K562 (cell line): ENCODE data around the gene FBN1.

Source experiments
- ARID3A ChIP-seq: IDR thresholded peaks from 2 replicates; pipeline ENCODE4 v1.6.1; 2012; ENCODE audit warnings: low read depth, low read length, improper control_type of control experiment, borderline replicate concordance
- DIDO1 ChIP-seq: fragments of 450-650 bp; IDR thresholded peaks from 2 replicates; pipeline ENCODE4 v1.6.1; 2016; ENCODE audit warnings: low read depth, missing biosample characterization, missing genetic modification characterization
- EGR1 ChIP-seq: fragments of 450-650 bp; conservative IDR thresholded peaks from 2 replicates; pipeline ENCODE4 v1.6.1; 2017; ENCODE audit warnings: mild to moderate bottlenecking
- EP300 ChIP-seq: IDR thresholded peaks from 2 replicates; pipeline ENCODE4 v1.6.1; 2012; ENCODE audit warnings: low read length, improper control_type of control experiment
- FOSL1 ChIP-seq: fragments of 200-800 bp; sonication (Bioruptor generic); conservative IDR thresholded peaks from 2 replicates; pipeline ENCODE4 v1.6.1; 2016; ENCODE audit warnings: missing genetic modification characterization, missing compliant biosample characterization
- FOXP1 ChIP-seq: sonication (generic); formaldehyde crosslinking; IDR thresholded peaks from 2 replicates; pipeline ENCODE4 v1.8.0; 2022; ENCODE audit warnings: mild to moderate bottlenecking, missing genetic modification reagents
- GTF2F1 ChIP-seq: IDR thresholded peaks from 2 replicates; pipeline ENCODE4 v1.6.1; 2011; ENCODE audit warnings: low read depth, low read length, improper control_type of control experiment
- KDM4B ChIP-seq, 2 experiments: fragments of 450-650 bp in 1 of 2; sonication (generic) in 1 of 2; IDR thresholded peaks; 2 replicates each; pipeline ENCODE4 v1.6.1; 2016 to 2017; ENCODE audit warnings: borderline replicate concordance in 2 of 2, antibody characterized with exemption in 1 of 2, low read depth in 1 of 2, mild to moderate bottlenecking in 1 of 2
- L3MBTL2 ChIP-seq: fragments of 450-650 bp; IDR thresholded peaks from 2 replicates; pipeline ENCODE4 v1.6.1; 2016; ENCODE audit warnings: mild to moderate bottlenecking, moderate library complexity
- LCOR ChIP-seq: sonication (generic); formaldehyde crosslinking; IDR thresholded peaks from 2 replicates; pipeline ENCODE4 v1.8.0; 2022; ENCODE audit warnings: mild to moderate bottlenecking, missing genetic modification reagents
- PCBP1 ChIP-seq: fragments of 200-400 bp; formaldehyde crosslinking; IDR thresholded peaks from 2 replicates; pipeline ENCODE4 v1.6.1; 2018; ENCODE audit warnings: mild to moderate bottlenecking, low read depth, low read length; ENCODE audit not compliant: poor library complexity, severe bottlenecking
- SAFB2 ChIP-seq: fragments of 200-400 bp; formaldehyde crosslinking; IDR thresholded peaks from 2 replicates; pipeline ENCODE4 v1.6.1; 2018; ENCODE audit warnings: borderline replicate concordance, low read length, low read depth, moderate library complexity; ENCODE audit not compliant: severe bottlenecking
- ZZZ3 ChIP-seq: fragments of 450-650 bp; IDR thresholded peaks from 2 replicates; pipeline ENCODE4 v1.6.1; 2016; ENCODE audit warnings: antibody characterized with exemption, mild to moderate bottlenecking, moderate library complexity
- TF ChIP-seq, protein P1 (sequence below), 3 experiments: IDR thresholded peaks in 2 of 3; conservative IDR thresholded peaks in 1 of 3; 2 replicates each; pipeline ENCODE4 v1.5.1; 2011 to 2012; ENCODE audit warnings: low read length in 3 of 3, mild to moderate bottlenecking in 3 of 3, control low read depth in 2 of 3, improper control_type of control experiment in 1 of 3, inconsistent platforms in 1 of 3, low read depth in 1 of 3, mixed read lengths in 1 of 3, moderate library complexity in 1 of 3; ENCODE audit not compliant: insufficient read depth in 2 of 3

DNA sequence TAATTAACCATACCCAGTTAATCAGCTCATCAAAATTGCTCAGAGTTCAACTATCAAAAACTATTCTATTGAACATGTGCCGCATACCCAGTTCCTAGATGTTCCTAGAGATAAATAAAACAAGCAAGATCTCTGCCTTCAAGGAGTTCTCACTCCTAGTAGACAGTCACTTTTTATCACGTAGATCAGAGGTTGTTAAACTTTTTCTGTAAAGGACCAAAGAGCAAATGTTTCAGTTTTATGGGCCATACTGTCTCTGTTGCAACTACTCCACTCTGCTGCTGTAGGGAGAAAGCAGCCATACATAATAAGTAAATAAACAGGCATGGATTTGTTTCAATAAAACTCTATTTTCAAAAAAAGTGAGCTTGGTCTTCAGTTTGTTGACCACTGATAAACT lies 7.9 kb downstream of the FBN1 start:
- no peak for TF ChIP-seq FOXP1 (CRISPR knock-in tag)
- TF ChIP-seq L3MBTL2, result no peak
- no peak for TF ChIP-seq SAFB2
- TF ChIP-seq ARID3A, result no peak
- no peak for TF ChIP-seq DIDO1
- TF ChIP-seq KDM4B (IDR thresholded peaks at IDR 0.05; ENCODE audit: borderline replicate concordance in 2 of 2, low read depth in 1 of 2), result no peak
- no peak for TF ChIP-seq PCBP1
- TF ChIP-seq, protein P1, sequence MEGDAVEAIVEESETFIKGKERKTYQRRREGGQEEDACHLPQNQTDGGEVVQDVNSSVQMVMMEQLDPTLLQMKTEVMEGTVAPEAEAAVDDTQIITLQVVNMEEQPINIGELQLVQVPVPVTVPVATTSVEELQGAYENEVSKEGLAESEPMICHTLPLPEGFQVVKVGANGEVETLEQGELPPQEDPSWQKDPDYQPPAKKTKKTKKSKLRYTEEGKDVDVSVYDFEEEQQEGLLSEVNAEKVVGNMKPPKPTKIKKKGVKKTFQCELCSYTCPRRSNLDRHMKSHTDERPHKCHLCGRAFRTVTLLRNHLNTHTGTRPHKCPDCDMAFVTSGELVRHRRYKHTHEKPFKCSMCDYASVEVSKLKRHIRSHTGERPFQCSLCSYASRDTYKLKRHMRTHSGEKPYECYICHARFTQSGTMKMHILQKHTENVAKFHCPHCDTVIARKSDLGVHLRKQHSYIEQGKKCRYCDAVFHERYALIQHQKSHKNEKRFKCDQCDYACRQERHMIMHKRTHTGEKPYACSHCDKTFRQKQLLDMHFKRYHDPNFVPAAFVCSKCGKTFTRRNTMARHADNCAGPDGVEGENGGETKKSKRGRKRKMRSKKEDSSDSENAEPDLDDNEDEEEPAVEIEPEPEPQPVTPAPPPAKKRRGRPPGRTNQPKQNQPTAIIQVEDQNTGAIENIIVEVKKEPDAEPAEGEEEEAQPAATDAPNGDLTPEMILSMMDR (IDR thresholded peaks at IDR 0.05 in 2 of 3, conservative IDR thresholded peaks at IDR 0.05 in 1 of 3; ENCODE audit: insufficient read depth in 2 of 3, low read depth in 1 of 3, low read length in 3 of 3), result no peak
- TF ChIP-seq FOSL1 (tag), result no peak
- no peak for TF ChIP-seq ZZZ3
- no peak for TF ChIP-seq EP300
- no peak for TF ChIP-seq EGR1
- no peak for TF ChIP-seq GTF2F1
- TF ChIP-seq LCOR (CRISPR knock-in tag), result no peak
